Astrocyte of the cerebellum (primary cell): ENCODE data around the gene FAM210A.

Experiments used
- DNase-seq: peaks from one replicate; pipeline ENCODE4 v3.0.0-alpha.2; 2011; ENCODE audit warnings: low read depth
- H3K4me3 ChIP-seq: 2 replicates; pipeline ENCODE4 v1.5.1; 2011; ENCODE audit warnings: mild to moderate bottlenecking, low read depth, low read length, moderate library complexity
- in situ Hi-C: cut with HindIII; loops from 2 replicates; pipeline ENCODE4 v1.10.0; 2017; ENCODE audit warnings: low sequenced_read_pairs
- TF ChIP-seq, protein P1 (sequence below): IDR thresholded peaks from 2 replicates; pipeline ENCODE4 v1.5.1; 2012; ENCODE audit warnings: low read length, low read depth, moderate library complexity, mild to moderate bottlenecking; ENCODE audit errors: missing control alignments

FAM210A gene

DNA sequence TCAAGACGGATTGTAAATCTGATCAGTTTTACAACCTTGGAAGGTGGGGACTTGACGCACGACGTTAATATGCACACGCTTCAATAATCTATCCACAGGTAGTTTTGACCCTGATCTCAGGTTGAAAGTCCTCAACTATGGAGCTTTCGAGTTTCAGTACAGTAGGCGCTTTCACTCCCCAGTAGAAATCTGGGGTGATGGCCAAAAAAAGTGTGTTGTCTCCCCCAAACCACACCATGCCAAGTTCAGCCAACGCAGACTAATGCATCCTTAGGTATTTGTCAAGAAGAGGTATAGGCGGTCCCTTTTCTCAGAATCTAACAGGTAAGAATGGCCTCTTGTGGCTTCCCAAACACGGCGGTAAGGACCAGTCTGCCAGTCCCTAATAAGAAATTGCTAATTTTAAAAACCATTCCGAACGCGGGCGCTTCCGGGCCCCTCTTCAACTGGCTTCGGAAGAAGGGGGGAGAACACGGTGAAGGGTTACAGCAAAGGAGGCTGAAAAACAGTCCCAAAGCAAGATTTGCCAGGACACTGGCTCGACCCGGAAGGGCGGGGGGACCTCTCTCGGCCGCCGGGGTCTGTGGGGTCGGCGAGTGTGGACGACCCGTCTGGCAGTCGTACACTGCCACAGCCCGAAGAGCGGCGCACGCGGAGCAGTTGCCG lies 659 bp downstream of the FAM210A start:
- DNase-seq = no peak
- H3K4me3 ChIP-seq = peak overlapping the region; percentile 84
- TF ChIP-seq, protein P1, sequence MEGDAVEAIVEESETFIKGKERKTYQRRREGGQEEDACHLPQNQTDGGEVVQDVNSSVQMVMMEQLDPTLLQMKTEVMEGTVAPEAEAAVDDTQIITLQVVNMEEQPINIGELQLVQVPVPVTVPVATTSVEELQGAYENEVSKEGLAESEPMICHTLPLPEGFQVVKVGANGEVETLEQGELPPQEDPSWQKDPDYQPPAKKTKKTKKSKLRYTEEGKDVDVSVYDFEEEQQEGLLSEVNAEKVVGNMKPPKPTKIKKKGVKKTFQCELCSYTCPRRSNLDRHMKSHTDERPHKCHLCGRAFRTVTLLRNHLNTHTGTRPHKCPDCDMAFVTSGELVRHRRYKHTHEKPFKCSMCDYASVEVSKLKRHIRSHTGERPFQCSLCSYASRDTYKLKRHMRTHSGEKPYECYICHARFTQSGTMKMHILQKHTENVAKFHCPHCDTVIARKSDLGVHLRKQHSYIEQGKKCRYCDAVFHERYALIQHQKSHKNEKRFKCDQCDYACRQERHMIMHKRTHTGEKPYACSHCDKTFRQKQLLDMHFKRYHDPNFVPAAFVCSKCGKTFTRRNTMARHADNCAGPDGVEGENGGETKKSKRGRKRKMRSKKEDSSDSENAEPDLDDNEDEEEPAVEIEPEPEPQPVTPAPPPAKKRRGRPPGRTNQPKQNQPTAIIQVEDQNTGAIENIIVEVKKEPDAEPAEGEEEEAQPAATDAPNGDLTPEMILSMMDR = no peak
- in situ Hi-C loops = no loop called here

DNA sequence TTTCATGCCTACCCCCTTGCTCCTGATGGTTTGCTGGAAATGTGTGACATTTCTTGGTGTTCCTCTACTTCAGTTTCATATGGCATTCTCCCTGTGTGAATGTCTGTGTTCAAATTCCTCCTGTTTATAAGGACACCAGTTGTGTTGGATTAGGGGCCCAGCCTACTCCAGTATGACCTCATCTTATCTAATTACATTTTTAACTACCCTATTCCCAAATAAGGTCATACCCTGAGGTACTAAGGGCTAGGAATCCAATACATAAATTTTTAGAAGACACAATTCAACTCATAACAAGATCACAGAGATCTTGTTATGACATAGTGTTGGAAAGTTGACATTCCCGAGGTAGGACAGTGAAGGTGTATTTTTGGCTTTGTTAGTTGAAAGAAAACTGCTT lies 5.5 kb downstream of the FAM210A start:
- TF ChIP-seq, protein P1 = no peak
- in situ Hi-C loops = no loop called here
- no peak for DNase-seq
- H3K4me3 ChIP-seq = no peak overlapping the region

GRCh38 chr18:13720123-13720522 lies 6.2 kb downstream of the FAM210A start:
- no peak overlapping the region for H3K4me3 ChIP-seq
- in situ Hi-C loops = no loop called here
- DNase-seq = no peak
- TF ChIP-seq, protein P1 = no peak

DNA sequence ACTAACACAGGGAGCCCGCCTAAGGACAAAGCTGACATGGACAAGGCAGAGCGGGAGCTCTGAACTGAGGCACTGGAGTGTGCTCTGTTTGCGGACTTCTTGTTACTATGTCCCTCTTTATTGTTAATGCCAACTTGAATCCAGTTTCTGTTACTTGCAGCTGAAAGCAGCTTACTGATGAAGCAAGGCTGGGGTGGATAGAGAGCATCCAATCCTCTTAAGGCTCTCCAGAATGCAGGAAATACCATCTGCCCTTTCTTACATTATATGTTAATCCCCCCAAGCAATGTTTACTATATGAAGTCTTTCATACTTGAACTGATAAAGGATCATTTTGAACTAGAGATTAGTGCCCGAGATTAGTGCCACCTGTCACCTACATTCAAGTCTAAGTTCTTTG lies 9.4 kb downstream of the FAM210A start:
- TF ChIP-seq, protein P1 = no peak
- no peak for DNase-seq
- H3K4me3 ChIP-seq = no peak overlapping the region
- in situ Hi-C loops = no loop called here

GRCh38 chr18:13715330-13715729 lies 11.0 kb downstream of the FAM210A start:
- no peak for DNase-seq
- in situ Hi-C loops = no loop called here
- no peak overlapping the region for H3K4me3 ChIP-seq
- TF ChIP-seq, protein P1 = no peak

GRCh38 chr18:13713455-13714055 lies 12.8 kb downstream of the FAM210A start:
- H3K4me3 ChIP-seq = no peak overlapping the region
- no peak for DNase-seq
- in situ Hi-C loops = no loop called here
- TF ChIP-seq, protein P1 = no peak
